GM19395 (cell line): Measurements from ENCODE around the gene USP9X.
"Not testable (repeated sequence)": the region's sequence is repeated elsewhere in the genome, so short reads cannot be mapped to it uniquely, and the experiment has no call there.

Source experiments
- ATAC-seq: cut with Tn5 transposase; IDR thresholded peaks from one replicate; pipeline ENCODE4 v1.9.1; 2021; ENCODE audit warnings: mild to moderate bottlenecking, moderate library complexity; ENCODE audit not compliant: unreplicated experiment

Gene USP9X

GRCh38 chrX:41118156-41118555 is 32.9 kb downstream of the USP9X start:
- ATAC-seq = no peak

GRCh38 chrX:41119803-41120202 is 34.6 kb downstream of the USP9X start:
- no peak for ATAC-seq

GRCh38 chrX:41121766-41122165 is 36.5 kb downstream of the USP9X start:
- ATAC-seq = no peak

- ATAC-seq = no peak
Observed at GRCh38 chrX:41122664-41123257, 37.5 kb downstream of the USP9X start.

GRCh38 chrX:41127477-41128192 is 42.4 kb downstream of the USP9X start:
- peak; percentile 79 for ATAC-seq

- ATAC-seq = no peak
Observed at GRCh38 chrX:41128955-41129354, 43.7 kb downstream of the USP9X start.

- no peak for ATAC-seq
Observed at GRCh38 chrX:41131766-41132165, 46.5 kb downstream of the USP9X start.

GRCh38 chrX:41133551-41133950 is 48.3 kb downstream of the USP9X start:
- no peak for ATAC-seq

- no peak for ATAC-seq
Observed at GRCh38 chrX:41137589-41137988, 52.3 kb downstream of the USP9X start.

GRCh38 chrX:41142130-41142910 is 57.1 kb downstream of the USP9X start:
- no peak for ATAC-seq

GRCh38 chrX:41144873-41145272 is 59.6 kb downstream of the USP9X start:
- no peak for ATAC-seq

GRCh38 chrX:41145920-41146608 is 60.8 kb downstream of the USP9X start:
- ATAC-seq = no peak

- no peak for ATAC-seq
Observed at GRCh38 chrX:41148553-41148952, 63.3 kb downstream of the USP9X start.

GRCh38 chrX:41150043-41150442 is 64.8 kb downstream of the USP9X start:
- no peak for ATAC-seq

- not testable (repeated sequence) for ATAC-seq
Observed at GRCh38 chrX:41151726-41152125, 66.5 kb downstream of the USP9X start.

- no peak for ATAC-seq
Observed at GRCh38 chrX:41152221-41152620, 67.0 kb downstream of the USP9X start.

GRCh38 chrX:41153448-41153847 is 68.2 kb downstream of the USP9X start:
- ATAC-seq = no peak

GRCh38 chrX:41153957-41154356 is 68.7 kb downstream of the USP9X start:
- ATAC-seq = no peak

- no peak for ATAC-seq
Observed at GRCh38 chrX:41164449-41164848, 79.2 kb downstream of the USP9X start.

GRCh38 chrX:41167888-41168287 is 82.6 kb downstream of the USP9X start:
- ATAC-seq = no peak

- ATAC-seq = no peak
Observed at GRCh38 chrX:41176263-41176662, 91.0 kb downstream of the USP9X start.
